GM12878 (cell line): ENCODE results near the gene ARL15.

Experiments
- CREB1 ChIP-seq: IDR thresholded peaks from 2 replicates; pipeline ENCODE4 v1.6.1; 2012; ENCODE audit warnings: low read depth, mild to moderate bottlenecking, inconsistent platforms
- POLR2A ChIP-seq: IDR thresholded peaks from 2 replicates; pipeline ENCODE4 v1.6.1; 2011; ENCODE audit warnings: low read depth, mild to moderate bottlenecking, low read length
- SMAD5 ChIP-seq: IDR thresholded peaks from 2 replicates; pipeline ENCODE4 v1.6.1; 2016; ENCODE audit warnings: antibody characterized with exemption, low read depth
- SMC3 ChIP-seq: IDR thresholded peaks from 2 replicates; pipeline ENCODE4 v1.6.1; 2011; ENCODE audit warnings: low read length, improper control_type of control experiment, borderline replicate concordance
- SRF ChIP-seq, 2 experiments: IDR thresholded peaks; 2 replicates each; pipeline ENCODE4 v1.6.1; 2011; ENCODE audit warnings: low read depth in 2 of 2, low read length in 2 of 2, mild to moderate bottlenecking in 1 of 2, moderate library complexity in 1 of 2
- TF ChIP-seq, protein P1 (sequence below): IDR thresholded peaks from 2 replicates; pipeline ENCODE4 v1.6.1; 2012; ENCODE audit warnings: mild to moderate bottlenecking, low read depth, low read length
- TF ChIP-seq, protein P2 (sequence below), 3 experiments: IDR thresholded peaks in 2 of 3; conservative IDR thresholded peaks in 1 of 3; 2 replicates each; pipeline ENCODE4 v1.5.1; 2011; ENCODE audit warnings: low read depth in 3 of 3, low read length in 3 of 3, mild to moderate bottlenecking in 3 of 3, control low read depth in 2 of 3, moderate library complexity in 2 of 3, inconsistent platforms in 1 of 3, mixed read lengths in 1 of 3; ENCODE audit not compliant: control insufficient read depth in 2 of 3, insufficient read depth in 1 of 3; ENCODE audit errors: extremely low read depth in 1 of 3
- TF ChIP-seq, protein P3 (sequence below): IDR thresholded peaks from 2 replicates; pipeline ENCODE4 v1.6.1; 2011; ENCODE audit warnings: mild to moderate bottlenecking, low read depth, low read length, moderate library complexity; ENCODE audit not compliant: insufficient replicate concordance

DNA sequence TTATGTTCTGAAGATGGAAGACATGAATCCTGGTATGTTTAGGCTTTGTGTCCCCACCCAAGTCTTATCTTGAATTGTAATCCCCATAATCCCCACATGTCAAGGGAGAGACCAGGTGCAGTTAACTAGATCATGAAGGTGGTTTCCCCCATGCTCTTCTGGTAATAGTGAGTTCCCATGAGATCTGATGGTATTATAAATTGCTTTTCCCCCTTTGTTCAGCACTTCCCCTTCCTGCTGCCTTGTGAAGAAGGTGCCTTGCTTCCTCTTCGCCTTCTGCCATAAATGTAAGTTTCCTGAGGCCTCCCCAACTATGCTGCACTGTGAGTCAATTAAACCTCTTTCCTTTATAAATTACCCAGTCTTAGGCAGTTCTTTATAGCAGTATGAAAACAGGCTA is 229.0 kb downstream of the ARL15 start:
- TF ChIP-seq SRF (IDR thresholded peaks at IDR 0.05; ENCODE audit: low read depth in 2 of 2, low read length in 2 of 2) (no peak), SMC3 (no peak), CREB1 (no peak), SMAD5 (no peak), POLR2A (no peak)
- TF ChIP-seq, protein P1, sequence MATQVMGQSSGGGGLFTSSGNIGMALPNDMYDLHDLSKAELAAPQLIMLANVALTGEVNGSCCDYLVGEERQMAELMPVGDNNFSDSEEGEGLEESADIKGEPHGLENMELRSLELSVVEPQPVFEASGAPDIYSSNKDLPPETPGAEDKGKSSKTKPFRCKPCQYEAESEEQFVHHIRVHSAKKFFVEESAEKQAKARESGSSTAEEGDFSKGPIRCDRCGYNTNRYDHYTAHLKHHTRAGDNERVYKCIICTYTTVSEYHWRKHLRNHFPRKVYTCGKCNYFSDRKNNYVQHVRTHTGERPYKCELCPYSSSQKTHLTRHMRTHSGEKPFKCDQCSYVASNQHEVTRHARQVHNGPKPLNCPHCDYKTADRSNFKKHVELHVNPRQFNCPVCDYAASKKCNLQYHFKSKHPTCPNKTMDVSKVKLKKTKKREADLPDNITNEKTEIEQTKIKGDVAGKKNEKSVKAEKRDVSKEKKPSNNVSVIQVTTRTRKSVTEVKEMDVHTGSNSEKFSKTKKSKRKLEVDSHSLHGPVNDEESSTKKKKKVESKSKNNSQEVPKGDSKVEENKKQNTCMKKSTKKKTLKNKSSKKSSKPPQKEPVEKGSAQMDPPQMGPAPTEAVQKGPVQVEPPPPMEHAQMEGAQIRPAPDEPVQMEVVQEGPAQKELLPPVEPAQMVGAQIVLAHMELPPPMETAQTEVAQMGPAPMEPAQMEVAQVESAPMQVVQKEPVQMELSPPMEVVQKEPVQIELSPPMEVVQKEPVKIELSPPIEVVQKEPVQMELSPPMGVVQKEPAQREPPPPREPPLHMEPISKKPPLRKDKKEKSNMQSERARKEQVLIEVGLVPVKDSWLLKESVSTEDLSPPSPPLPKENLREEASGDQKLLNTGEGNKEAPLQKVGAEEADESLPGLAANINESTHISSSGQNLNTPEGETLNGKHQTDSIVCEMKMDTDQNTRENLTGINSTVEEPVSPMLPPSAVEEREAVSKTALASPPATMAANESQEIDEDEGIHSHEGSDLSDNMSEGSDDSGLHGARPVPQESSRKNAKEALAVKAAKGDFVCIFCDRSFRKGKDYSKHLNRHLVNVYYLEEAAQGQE: no peak
- TF ChIP-seq, protein P2, sequence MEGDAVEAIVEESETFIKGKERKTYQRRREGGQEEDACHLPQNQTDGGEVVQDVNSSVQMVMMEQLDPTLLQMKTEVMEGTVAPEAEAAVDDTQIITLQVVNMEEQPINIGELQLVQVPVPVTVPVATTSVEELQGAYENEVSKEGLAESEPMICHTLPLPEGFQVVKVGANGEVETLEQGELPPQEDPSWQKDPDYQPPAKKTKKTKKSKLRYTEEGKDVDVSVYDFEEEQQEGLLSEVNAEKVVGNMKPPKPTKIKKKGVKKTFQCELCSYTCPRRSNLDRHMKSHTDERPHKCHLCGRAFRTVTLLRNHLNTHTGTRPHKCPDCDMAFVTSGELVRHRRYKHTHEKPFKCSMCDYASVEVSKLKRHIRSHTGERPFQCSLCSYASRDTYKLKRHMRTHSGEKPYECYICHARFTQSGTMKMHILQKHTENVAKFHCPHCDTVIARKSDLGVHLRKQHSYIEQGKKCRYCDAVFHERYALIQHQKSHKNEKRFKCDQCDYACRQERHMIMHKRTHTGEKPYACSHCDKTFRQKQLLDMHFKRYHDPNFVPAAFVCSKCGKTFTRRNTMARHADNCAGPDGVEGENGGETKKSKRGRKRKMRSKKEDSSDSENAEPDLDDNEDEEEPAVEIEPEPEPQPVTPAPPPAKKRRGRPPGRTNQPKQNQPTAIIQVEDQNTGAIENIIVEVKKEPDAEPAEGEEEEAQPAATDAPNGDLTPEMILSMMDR (IDR thresholded peaks at IDR 0.05 in 2 of 3, conservative IDR thresholded peaks at IDR 0.05 in 1 of 3; ENCODE audit: control insufficient read depth in 2 of 3, extremely low read depth in 1 of 3, insufficient read depth in 1 of 3, low read depth in 3 of 3, low read length in 3 of 3): no peak
- TF ChIP-seq, protein P3, sequence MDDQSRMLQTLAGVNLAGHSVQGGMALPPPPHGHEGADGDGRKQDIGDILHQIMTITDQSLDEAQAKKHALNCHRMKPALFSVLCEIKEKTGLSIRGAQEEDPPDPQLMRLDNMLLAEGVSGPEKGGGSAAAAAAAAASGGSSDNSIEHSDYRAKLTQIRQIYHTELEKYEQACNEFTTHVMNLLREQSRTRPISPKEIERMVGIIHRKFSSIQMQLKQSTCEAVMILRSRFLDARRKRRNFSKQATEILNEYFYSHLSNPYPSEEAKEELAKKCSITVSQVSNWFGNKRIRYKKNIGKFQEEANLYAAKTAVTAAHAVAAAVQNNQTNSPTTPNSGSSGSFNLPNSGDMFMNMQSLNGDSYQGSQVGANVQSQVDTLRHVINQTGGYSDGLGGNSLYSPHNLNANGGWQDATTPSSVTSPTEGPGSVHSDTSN: no peak
